ENCODE data around the gene QSOX1. TPM values are rescaled to one million over a fixed set of nuclear protein-coding genes. Genes with fewer than 3 reads are reported as not detected.

The QSOX1 gene
- total and polyA plus RNA-seq, 2 of the 4 experiments (the other 2 are of a cell fraction), result 102 to 791 TPM

DNA sequence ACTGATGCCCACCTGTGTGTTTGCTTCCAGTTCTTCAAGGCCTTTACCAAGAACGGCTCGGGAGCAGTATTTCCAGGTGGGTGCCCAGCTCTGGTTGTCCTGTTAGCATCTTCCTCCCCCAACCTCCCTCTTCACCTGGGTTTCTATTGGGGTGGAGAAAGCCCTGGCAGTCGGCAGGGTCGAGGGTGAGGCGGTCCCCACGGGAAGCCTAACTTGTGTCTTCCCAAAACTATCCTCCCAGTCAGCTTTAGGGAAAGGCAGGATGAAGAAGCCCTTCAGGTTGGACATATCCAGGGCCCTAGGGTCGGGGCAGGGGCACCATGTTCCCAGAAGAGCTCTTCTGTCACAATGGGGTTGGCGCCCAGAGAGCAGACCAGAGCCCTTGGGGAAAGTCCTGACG is 20.6 kb downstream of the QSOX1 start:
- H3K18ac ChIP-seq (ENCODE audit: low read depth, low read length), result no peak overlapping the region
- H3K4me3 ChIP-seq (ENCODE audit: insufficient read depth, low read depth, low read length), result no peak overlapping the region
- TF ChIP-seq, protein P1, sequence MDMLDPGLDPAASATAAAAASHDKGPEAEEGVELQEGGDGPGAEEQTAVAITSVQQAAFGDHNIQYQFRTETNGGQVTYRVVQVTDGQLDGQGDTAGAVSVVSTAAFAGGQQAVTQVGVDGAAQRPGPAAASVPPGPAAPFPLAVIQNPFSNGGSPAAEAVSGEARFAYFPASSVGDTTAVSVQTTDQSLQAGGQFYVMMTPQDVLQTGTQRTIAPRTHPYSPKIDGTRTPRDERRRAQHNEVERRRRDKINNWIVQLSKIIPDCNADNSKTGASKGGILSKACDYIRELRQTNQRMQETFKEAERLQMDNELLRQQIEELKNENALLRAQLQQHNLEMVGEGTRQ (IDR thresholded peaks at IDR 0.05; ENCODE audit: low read depth, low read length), result no peak
- TF ChIP-seq MAZ (IDR thresholded peaks at IDR 0.05; ENCODE audit: borderline replicate concordance, low read depth, low read length), result no peak
- no peak for TF ChIP-seq RFX5 (IDR thresholded peaks at IDR 0.05; ENCODE audit: low read depth, low read length)
- no peak for TF ChIP-seq CEBPB (IDR thresholded peaks at IDR 0.05; ENCODE audit: low read depth, low read length)
- TF ChIP-seq MXI1 (IDR thresholded peaks at IDR 0.05; ENCODE audit: borderline replicate concordance, low read depth, low read length), result no peak
- no peak for TF ChIP-seq MAFK (IDR thresholded peaks at IDR 0.05; ENCODE audit: low read depth, low read length)
- TF ChIP-seq FOS (IDR thresholded peaks at IDR 0.05; ENCODE audit: low read depth, low read length), result no peak
- TF ChIP-seq RAD21 (IDR thresholded peaks at IDR 0.05; ENCODE audit: low read length), result no peak
- no peak for TF ChIP-seq RCOR1 (IDR thresholded peaks at IDR 0.05; ENCODE audit: insufficient replicate concordance, low read length)
- TF ChIP-seq SMC3 (IDR thresholded peaks at IDR 0.05; ENCODE audit: low read depth, low read length), result no peak
- no peak for TF ChIP-seq POLR2A (IDR thresholded peaks at IDR 0.05; ENCODE audit: low read depth, low read length)
- TF ChIP-seq CHD1 (IDR thresholded peaks at IDR 0.05; ENCODE audit: low read depth, low read length), result no peak
- TF ChIP-seq, protein P2, sequence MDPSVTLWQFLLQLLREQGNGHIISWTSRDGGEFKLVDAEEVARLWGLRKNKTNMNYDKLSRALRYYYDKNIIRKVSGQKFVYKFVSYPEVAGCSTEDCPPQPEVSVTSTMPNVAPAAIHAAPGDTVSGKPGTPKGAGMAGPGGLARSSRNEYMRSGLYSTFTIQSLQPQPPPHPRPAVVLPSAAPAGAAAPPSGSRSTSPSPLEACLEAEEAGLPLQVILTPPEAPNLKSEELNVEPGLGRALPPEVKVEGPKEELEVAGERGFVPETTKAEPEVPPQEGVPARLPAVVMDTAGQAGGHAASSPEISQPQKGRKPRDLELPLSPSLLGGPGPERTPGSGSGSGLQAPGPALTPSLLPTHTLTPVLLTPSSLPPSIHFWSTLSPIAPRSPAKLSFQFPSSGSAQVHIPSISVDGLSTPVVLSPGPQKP (IDR thresholded peaks at IDR 0.05; ENCODE audit: borderline replicate concordance, low read depth, low read length), result no peak
- TF ChIP-seq NFE2L2 (IDR thresholded peaks at IDR 0.05; ENCODE audit: low read depth, low read length), result no peak
- TF ChIP-seq, protein P3, sequence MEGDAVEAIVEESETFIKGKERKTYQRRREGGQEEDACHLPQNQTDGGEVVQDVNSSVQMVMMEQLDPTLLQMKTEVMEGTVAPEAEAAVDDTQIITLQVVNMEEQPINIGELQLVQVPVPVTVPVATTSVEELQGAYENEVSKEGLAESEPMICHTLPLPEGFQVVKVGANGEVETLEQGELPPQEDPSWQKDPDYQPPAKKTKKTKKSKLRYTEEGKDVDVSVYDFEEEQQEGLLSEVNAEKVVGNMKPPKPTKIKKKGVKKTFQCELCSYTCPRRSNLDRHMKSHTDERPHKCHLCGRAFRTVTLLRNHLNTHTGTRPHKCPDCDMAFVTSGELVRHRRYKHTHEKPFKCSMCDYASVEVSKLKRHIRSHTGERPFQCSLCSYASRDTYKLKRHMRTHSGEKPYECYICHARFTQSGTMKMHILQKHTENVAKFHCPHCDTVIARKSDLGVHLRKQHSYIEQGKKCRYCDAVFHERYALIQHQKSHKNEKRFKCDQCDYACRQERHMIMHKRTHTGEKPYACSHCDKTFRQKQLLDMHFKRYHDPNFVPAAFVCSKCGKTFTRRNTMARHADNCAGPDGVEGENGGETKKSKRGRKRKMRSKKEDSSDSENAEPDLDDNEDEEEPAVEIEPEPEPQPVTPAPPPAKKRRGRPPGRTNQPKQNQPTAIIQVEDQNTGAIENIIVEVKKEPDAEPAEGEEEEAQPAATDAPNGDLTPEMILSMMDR (conservative IDR thresholded peaks at IDR 0.05; ENCODE audit: low read depth, low read length), result no peak
- TF ChIP-seq BHLHE40 (IDR thresholded peaks at IDR 0.05; ENCODE audit: low read depth, low read length), result no peak
- H2AK5ac ChIP-seq (ENCODE audit: low read depth, low read length), result no peak overlapping the region
- in situ Hi-C loops (cut with MboI; ENCODE audit: low sequenced_read_pairs) (no loop called here), intact Hi-C loops (cut with micrococcal nuclease) (loop anchor here (5.0 kb wide), 1 partner anchor 293 kb away; the partner anchor contains the start of gene TOR1AIP1), dilution Hi-C loops (cut with HindIII; ENCODE audit: low sequenced_read_pairs, unreplicated experiment) (no loop called here)
- ATAC-seq (ENCODE audit: low read depth), result no peak
- peaks cover 85% of the 10 kb centered on the region for H3K36me3 ChIP-seq (ENCODE audit: control insufficient read depth, insufficient read depth, low read length)
- no peak overlapping the region for H3K9ac ChIP-seq (ENCODE audit: low read depth, low read length)
- H3K4me1 ChIP-seq (ENCODE audit: control insufficient read depth, insufficient read depth, low read length), result peaks cover 5% of the 10 kb centered on the region; the same call in 1 of the 2 replicates
- H4K91ac ChIP-seq (ENCODE audit: insufficient read depth, low read depth, low read length), result no peak overlapping the region
- no peak overlapping the region for H2BK20ac ChIP-seq (ENCODE audit: low read depth, low read length)
- no peak overlapping the region for H2BK15ac ChIP-seq (ENCODE audit: low read depth, low read length)
- H2AK9ac ChIP-seq (replicated peaks; ENCODE audit: low read depth, low read length, poor library complexity), result no peak overlapping the region
- POLR2A ChIA-PET (ENCODE audit: unreplicated experiment), result no interaction called here
- H3K27ac ChIP-seq (ENCODE audit: insufficient read depth, low read length), result peak overlapping the region; percentile 1; the same call in 1 of the 2 replicates
- H4K20me1 ChIP-seq (ENCODE audit: insufficient read depth, low read length), result peaks cover 72% of the 10 kb centered on the region
- H2BK5ac ChIP-seq (ENCODE audit: low read depth, low read length, poor library complexity, severe bottlenecking), result no peak overlapping the region
- no peak overlapping the region for H3K23ac ChIP-seq (ENCODE audit: low read depth, low read length)
- WGBS, 2 experiments (ENCODE audit: extremely low coverage in 2 of 2, insufficient read length in 1 of 2), result no CpG with 5 or more reads among the region's 9 CpGs
- no peak overlapping the region; the same call in 1 of the 2 replicates for H4K5ac ChIP-seq (ENCODE audit: low read depth, low read length)
- peaks cover 30 to 74% of the 10 kb centered on the region in 2 experiments for H3K79me1 ChIP-seq (ENCODE audit: low read depth in 1 of 2, low read length in 2 of 2)
- no peak overlapping the region for H2BK120ac ChIP-seq (ENCODE audit: low read depth, low read length)
- H3K4me2 ChIP-seq (ENCODE audit: low read depth, low read length), result no peak overlapping the region
- DNase-seq, result no peak
- no peaks in the 10 kb centered on the region for H3K27me3 ChIP-seq (ENCODE audit: control insufficient read depth, insufficient read depth, low read length)
- no peaks in the 10 kb centered on the region for H3K9me3 ChIP-seq (ENCODE audit: control insufficient read depth, insufficient read depth, low read length)
- no peak overlapping the region for H3K4ac ChIP-seq (ENCODE audit: low read depth, low read length)
- no peak overlapping the region for H3K56ac ChIP-seq (ENCODE audit: extremely low read depth, insufficient read depth, low read length)
- BruUV-seq (replicated peaks), result no TSS peak
- peaks cover 27% of the 10 kb centered on the region for H3K9me1 ChIP-seq (ENCODE audit: insufficient read depth, low read length)
- no peak overlapping the region for H4K8ac ChIP-seq (ENCODE audit: low read depth in 2 of 2, low read length in 2 of 2)
- H2AFZ ChIP-seq (replicated peaks; ENCODE audit: low read length, poor library complexity), result no peak overlapping the region
- CTCF ChIA-PET, result no interaction called here
- H3K14ac ChIP-seq (replicated peaks; ENCODE audit: low read depth, low read length), result no peak overlapping the region
